ENCODE results near the gene CPEB4. TPM values are rescaled to one million over a fixed set of nuclear protein-coding genes. Genes with fewer than 3 reads are reported as not detected.
A peak's percentile ranks its signal among the peaks of the same experiment; 100 is the strongest.

Gene CPEB4
- total RNA-seq, result 125 TPM
- long read RNA-seq, full-length matches to known transcripts, result 7 of 49 reads
- long read RNA-seq, partial matches to known transcripts, result 12 of 49 reads
- long read RNA-seq, other reads (novel, unspliced or antisense), result 30 of 49 reads

DNA sequence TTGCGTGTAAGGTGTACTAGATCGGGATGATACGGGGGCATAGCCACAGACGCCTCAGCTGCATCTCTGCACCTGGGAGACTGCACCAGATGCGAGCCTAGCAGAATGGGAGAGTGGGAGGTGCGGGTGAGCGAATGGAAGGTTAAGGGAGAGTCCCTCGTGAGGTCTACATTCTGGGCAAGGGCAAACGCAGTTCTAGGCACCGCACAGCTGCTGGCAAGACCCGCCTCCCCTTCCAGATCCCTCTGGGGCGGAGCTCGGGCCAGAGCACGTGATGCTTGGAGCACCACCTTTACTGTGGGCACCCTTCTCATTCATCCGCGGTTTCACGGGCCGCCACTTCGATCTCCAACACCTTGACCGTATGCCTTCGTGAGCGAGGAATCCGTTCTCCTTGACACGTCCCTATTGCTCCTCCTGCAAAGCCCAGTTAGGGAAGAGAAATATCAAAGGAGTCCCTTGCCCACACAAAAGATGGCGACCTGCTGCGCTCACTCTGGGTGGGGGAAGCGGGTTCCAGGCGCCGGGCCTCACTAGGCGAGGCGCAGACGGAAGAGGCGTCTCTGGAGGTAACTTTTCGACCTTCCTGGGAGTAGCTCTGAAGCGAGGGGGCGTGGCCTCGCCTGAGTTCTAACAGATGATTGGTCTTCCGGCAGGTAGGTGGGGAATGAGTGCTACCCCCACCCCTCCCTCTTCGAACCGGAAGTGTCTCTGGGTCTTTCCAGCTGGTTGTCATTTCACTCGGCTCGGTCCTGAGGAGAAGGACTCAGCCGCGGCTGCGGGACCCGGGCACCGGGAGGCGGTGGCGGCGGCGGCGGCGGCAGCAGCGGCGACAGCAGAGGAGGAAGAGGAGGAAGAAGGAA is at the start of gene CPEB4:
CPEB4 (plus strand) TSS at position 740 of the 863 bp plus-strand sequence. CDS start 1,385 bp downstream, outside the sequence.
- DNase-seq (peak; percentile 99), ATAC-seq (peak; percentile 94)
- intact Hi-C loops (cut with micrococcal nuclease), result no loop called here

DNA sequence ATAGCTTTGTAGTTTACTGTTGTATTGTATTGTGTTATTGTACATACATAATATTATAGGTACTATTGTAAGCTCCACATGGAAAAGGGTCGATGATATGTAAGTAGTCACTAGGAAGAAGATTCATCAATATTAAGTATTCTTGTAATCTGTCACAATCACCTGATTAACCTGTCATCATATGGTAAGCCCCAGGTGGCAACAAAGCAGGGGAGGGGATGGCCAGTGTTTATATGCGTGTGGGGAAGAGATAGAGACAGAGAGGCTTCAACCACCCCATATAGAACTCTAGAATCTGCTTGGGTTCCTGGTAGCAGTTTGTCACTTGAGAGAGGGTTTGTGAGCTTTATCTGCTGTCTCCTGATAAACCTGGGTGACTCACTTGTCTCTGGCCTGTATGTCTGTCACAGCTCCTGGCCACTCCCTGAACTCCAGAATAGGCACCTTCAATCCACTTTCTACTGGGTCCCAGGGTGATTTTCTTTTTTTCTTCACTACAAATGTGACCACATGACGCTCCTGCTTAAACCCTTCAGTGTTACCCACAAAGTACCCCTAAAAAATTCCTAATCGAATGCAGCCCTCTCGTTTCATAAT is 48.9 kb upstream of the CPEB4 start:
- intact Hi-C loops (cut with micrococcal nuclease), result no loop called here
- DNase-seq, result no peak
- peak; percentile 80 for ATAC-seq

DNA sequence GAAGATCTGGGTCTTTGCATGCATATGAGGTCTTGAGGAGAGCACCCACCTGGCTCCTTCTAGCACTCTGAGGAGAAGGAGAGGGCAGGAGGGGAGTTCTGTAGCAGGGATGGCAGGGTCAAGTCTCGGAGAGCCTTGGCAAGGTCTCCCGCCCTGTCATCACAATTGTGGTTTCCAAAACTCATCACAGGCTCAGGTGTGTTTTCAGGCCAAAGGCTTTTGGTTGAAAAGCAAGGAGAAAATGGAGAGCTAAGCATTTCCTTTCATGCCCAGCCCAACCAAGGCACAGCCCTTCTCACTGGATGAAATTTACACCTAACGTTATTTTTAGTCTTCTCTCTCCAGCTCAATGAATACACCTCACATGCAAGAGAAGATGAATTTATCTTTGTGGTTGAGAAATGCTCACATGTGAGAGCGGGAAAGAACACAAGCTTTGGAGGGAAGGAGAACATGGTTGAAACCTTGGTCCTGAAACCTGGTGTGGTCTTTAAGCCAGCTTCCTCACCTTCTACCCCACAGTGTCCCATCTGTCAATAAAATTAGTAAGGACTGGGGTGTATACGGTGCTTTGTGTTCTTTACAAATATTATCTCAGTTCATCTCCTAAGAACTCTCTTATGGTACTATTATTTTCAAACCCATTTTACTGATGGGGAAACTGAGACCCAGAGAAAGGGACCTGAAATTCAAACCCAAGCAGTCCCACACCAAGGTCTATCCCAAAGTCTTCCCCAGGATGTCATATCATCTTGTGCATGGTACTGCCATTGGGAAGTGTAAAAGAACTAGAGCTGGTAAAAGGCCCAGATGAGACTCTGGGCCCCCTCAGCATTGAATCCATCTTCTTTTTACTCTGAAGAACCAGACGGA is 47.8 kb upstream of the CPEB4 start:
- intact Hi-C loops (cut with micrococcal nuclease), result no loop called here
- no peak for ATAC-seq
- no peak for DNase-seq

DNA sequence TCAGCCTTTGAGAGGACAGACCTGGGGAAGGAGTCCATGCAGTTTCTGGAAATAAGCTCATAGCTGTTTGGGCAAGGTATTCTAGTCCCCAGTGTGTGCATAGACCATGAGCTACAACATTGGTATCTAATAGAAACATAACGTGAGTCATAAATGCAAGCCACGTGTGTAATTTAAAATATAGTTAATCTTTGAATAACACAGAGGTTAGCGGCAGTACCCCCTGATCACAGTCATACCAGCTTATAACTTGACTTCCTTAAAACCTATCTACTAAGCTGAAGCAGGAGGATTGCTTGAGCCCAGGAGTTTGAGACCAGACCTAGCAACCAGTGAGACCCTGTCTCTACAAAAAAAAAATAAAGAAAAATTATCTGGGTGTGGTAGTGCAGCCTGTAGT is 46.4 kb upstream of the CPEB4 start:
- intact Hi-C loops (cut with micrococcal nuclease), result no loop called here
- ATAC-seq, result no peak
- DNase-seq, result no peak

DNA sequence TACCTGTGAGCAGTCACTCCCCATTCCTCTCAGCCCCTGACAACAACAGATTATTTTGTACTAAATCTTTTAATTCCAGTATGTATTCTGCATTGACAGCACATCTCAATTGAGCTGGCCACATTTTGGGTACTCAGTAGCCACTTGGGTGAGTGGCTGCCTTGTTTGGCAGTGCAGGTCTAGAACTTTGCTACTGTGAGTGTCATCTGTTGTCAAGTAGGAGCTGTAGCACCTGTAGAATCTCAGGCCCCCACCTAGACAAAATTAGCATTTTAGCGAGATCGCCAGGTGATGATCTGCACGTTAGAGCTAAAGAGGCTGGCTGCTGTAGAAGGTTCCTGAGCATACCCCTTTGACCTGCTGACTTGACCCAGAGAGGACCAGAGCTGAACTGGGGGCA is 44.4 kb upstream of the CPEB4 start:
- intact Hi-C loops (cut with micrococcal nuclease), result no loop called here
- DNase-seq (no peak), ATAC-seq (no peak)

DNA sequence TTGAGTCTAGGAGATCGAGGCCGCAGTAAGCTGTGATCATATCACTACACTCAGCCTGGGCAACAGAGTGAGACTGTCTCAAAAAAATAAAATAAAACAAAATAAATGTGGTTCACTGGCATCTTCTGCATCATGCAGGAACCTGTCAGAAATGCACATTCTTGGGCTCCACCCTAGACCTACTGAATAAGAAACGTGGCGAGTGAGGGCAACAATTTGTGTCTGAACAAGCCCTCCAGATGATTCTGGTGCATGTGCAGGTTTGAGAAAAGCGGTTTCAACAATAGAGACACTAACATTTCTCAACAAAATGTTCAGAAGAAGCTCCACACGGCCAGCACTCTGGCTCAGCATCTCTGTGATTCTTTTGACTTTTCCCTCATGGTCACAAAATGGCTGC is 42.8 kb upstream of the CPEB4 start:
- intact Hi-C loops (cut with micrococcal nuclease), result no loop called here
- ATAC-seq (no peak), DNase-seq (no peak)

DNA sequence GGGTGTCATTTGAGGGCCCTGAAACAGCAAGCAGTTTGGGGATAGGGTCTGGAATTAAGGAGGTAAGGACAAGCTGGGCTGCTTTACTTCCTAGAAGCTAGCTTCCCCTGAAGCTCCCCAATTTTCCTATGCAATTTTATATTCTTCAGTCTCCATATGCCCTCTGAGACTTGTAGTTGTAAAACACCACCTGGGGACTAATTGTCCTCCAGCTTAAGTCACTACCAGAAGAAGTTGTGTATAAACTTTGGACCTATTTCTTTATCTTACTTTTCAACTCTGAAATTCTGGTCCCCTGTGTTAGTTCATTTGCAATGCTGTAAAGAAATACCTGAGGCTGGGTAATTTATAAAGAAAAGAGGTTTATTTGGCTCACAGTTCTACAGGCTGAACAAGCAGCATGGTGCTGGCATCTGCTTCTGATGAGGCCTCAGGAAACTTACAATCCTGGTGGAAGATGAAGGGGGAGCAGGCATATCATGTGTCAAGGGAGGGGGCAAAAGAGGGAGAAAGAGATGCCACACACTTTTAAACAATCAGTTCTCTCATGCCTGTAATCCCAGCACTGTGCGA is 41.1 kb upstream of the CPEB4 start:
- ATAC-seq (no peak), DNase-seq (no peak)
- intact Hi-C loops (cut with micrococcal nuclease), result no loop called here

DNA sequence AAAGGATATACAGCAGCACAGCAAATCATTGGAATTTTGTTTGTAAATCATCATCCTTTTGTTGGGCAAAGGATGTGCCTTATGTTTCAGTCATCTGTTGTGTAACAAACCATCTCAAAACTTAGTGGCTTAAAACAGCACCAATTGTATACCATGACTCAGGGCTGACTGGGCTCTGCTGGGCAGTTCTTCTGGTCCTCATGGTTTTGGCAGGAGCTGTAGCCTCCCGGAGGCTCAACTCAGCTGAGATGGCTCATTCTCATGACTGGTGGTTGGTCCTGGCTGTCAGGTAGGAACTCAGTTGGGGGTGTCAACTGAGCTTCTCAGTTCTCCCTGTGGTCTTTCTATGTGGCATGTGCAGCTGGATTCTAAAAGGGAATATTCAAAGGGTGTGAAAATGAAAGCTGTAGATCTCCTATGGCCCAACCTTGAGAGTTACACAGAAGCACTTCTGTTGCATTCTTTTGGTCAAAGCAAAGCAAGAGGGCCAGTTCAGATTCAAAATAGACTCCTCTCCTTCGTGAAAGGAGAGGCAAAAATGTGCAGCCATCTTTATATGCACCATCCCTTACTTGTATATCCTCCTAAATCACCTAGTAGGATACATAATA is 39.1 kb upstream of the CPEB4 start:
- intact Hi-C loops (cut with micrococcal nuclease), result no loop called here
- ATAC-seq (no peak), DNase-seq (no peak)

DNA sequence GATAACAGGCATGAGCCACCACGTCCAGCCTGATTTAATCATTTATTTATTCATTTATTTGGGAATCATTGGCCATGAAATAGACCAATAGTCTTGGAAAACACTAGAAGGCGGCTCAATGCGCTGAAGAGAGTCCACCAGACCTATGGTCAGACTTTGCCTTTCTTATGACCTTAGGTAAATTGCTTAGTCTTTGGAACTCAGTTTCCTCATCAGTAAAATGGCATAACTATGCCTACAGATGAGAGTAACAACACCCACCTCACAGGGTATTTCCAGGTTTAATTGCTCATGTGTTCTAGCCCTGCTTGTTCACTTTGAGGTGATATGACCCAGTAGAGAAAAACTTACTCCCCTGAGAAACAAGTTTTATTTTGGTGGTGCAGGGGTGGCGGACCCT is 38.2 kb upstream of the CPEB4 start:
- intact Hi-C loops (cut with micrococcal nuclease), result no loop called here
- ATAC-seq, result no peak

DNA sequence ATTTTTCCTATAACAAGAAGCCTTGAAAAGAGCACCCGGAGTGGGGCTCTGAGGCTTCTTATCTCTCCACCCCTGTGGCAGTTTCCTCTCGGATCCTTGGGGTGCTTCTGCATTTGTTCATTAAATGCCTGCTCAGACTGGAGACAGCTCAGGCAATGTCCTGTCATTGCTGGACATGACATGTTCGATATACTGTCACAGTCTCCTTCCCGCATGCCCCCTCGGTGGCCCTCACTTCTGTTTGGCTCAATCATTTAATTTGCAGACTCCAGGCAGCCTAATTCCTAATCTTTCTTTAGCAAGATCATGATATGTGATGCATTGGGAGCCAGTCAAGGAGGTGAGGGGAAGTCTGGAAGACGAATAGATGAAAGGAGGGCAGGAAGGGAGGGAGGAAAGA is 37.5 kb upstream of the CPEB4 start:
- intact Hi-C loops (cut with micrococcal nuclease), result no loop called here
- no peak for DNase-seq
- no peak for ATAC-seq

More for the DNA sequence above, 38.2 kb upstream of the CPEB4 start:
- no peak for DNase-seq

DNA sequence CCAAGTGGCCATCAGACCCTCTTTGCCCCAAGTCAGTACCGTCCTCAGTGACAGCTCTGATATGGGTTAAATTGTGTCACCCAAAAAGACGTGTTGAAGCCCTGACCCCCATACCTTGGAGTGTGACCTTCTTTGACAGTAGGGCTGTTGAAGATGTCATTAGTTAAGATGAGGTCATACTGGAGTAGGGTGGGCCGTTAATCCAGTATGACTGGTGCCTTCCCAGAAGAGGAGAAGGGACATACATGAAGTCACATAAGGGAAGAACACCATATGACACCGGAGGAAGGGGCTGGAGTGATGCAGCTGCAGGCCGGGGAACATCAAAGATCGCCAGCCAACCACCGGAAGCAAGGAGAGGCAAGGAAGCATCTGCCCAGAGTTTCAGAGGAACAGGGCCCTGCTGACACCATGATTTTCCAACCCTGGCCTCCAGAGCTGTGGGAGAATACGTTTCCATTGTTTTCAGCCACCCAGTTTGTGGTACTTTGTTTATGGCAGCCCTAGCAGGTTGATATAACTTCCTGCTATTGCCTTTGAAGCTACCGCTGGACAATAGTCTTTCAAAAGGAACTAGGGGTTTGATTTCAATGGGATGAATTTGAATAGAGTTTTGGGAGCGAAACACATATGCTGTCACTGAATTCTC is 36.4 kb upstream of the CPEB4 start:
- DNase-seq (no peak), ATAC-seq (no peak)
- intact Hi-C loops (cut with micrococcal nuclease), result no loop called here

DNA sequence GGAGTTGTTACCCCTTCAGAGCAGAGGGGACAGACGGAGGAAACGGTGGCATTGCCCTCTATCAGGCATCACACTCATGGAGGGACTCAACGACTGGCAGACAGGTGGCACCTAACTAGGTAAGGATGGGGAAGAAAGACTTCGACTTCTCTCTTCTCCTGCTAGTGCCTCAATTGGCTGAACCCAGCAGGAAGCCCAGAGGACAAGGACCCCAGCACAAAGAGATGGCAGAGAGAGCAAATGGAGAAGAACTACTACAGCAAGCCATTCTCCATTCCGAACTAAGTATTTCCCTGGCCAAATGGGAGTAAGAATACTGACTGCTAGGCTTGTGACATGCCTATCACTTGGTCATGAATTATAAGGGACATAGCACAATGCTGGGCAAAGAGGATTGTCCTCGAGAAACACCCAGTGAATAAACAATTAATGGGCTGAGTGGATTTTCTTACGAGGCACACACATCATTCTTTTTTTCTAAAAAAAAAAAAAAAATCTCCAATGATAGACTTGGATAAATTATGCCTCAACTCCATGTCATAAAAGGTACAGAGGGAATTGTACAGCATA is 35.3 kb upstream of the CPEB4 start:
- intact Hi-C loops (cut with micrococcal nuclease), result no loop called here
- no peak for DNase-seq
- peak; percentile 17 for ATAC-seq

DNA sequence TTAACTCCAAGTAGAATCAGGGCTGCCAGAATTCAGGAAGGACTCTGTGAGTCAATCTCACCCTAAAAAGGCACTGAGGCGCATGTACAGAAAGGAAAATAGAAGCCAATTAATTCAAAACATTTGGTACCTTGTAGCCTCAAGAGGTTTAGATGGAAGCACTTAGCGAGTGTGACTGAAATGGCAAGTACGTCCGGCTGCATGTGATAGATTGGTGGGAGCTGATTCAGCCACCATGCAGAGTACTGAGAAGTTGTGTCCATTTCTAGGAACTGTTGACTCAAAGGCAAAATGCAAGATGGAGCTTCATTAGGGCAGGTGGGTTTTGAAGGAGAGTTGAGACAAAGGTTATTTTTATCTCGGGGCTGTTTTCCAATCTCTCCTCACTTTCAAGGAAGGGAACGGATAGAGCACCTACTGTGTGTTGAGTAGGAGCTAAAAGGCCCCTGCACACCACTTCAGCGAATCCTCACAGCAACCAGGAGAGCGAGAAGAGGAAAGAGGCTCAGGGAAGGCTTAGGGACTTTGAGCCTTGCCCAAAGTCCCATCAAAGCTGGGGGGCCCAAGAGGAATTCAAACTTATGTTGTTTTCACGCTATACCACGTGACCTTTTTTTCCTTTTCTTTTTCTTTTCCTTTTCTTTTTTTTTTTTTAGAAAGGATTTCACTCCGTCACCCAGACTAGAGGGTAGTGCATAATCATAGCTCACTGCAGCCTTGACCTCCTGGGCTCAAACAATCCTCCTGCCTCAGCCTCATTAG is 34.6 kb upstream of the CPEB4 start:
- intact Hi-C loops (cut with micrococcal nuclease), result no loop called here
- ATAC-seq, result peak; percentile 92
- DNase-seq, result no peak

DNA sequence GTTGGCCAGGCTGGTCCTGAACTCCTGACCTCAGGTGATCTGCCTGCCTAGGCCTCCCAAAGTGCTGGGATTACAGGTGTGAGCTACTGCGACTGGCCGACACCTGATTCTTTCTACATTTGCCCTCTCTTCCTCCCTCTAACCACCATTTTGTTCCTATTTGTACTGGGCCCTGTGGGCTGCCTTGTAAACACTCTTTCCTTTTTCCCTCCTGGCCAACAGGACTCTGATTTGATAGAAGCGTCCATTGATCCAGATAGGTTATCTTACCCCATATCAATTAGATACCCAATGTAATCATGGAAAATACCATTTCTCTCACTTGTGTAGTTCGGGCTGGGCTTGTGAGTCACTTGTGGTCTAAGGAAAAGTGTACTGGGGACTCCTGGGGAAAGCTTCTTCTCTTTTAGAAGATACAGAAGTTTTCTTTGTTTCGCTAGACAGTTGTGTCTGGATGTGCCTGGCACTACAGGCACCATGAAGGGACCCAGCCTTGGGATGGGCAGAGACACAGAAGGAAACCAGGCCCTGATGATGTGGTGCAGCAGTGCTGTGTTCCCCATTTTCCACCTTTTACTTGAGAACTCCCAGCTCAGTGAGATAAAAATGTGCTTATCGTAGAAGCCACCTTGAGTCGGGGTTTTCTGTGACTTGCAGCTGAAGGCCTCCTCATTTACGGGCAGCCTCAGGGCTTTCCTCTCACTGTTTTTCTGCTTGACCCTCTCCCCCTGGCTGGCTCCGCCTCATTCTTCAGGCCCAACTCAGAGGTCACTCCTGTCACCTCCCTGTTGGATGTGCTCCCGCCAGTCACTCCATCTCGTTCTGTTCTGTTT is 32.8 kb upstream of the CPEB4 start:
- DNase-seq (no peak), ATAC-seq (no peak)
- intact Hi-C loops (cut with micrococcal nuclease), result no loop called here

DNA sequence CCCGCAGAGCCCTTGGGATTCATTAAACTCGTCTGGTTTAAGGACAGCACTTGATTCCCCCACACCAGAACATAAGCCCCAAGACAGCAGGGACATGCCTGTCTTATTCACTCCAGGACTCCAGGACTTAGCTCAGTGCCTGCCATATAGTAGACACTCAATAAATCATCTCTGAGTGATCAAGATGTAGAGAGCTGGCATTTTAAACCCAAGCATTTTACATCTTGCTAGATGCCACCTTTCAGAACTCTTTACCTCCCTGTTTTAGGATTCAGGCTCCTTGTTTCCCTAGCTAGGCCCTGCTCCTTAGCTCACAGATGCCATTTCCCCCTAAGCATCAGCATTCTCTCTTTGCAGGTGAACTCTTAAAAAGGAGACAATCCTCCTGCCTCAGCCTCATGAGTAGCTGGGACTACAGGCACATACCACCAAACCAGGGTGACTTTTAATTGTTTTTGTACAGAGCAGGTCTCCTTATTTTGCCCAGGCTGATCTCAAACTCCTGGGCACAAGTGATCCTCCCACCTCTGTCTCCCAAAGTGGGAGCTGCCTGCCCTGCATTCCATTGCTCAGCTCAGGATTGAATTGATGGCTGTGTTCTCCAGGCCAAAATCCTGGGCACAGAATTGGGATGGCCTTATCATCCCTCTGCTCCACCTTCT is 32.0 kb upstream of the CPEB4 start:
- ATAC-seq (no peak), DNase-seq (no peak)
- intact Hi-C loops (cut with micrococcal nuclease), result no loop called here

DNA sequence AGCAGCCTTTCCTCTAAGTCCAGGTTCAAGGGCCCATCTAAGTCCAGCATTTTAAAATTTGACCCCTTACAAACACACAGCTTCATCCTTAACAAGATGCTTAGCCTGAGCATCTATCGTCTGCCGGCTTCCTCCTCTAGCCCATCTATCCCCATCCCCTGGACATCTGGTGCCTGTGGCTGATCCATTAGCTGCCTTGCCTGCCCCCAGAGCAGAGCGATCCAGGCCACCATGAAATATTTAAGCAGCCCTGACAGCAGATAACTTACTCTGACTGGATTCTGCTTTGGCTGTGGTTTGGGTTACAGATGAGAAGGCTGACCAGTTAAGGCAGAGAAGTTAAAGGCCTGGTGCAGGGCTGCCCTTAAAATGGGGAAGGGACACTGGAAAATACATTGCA is 30.9 kb upstream of the CPEB4 start:
- ATAC-seq (no peak), DNase-seq (no peak)
- intact Hi-C loops (cut with micrococcal nuclease), result no loop called here
